ENCODE data around the gene USP12. TPM values are rescaled to one million over a fixed set of nuclear protein-coding genes. Genes with fewer than 3 reads are reported as not detected.

Gene USP12
- total and polyA plus RNA-seq, 2 experiments from 2014 or later, result 18.4 to 39.3 TPM

- no peaks in the 10 kb centered on the region; the same call in 2 of the 3 replicates for H3K36me3 Mint-ChIP-seq (ENCODE audit: low read depth)
- no peak overlapping the region for H3K27ac Mint-ChIP-seq
- H3K27me3 ChIP-seq (ENCODE audit: insufficient read depth), result no peaks in the 10 kb centered on the region
- H3K36me3 ChIP-seq (ENCODE audit: insufficient read depth), result no peaks in the 10 kb centered on the region
- ATAC-seq (no peak), DNase-seq (ENCODE audit: low spot score) (no peak)
- H3K4me1 ChIP-seq (ENCODE audit: insufficient read depth), result peaks cover 5% of the 10 kb centered on the region; the same call in 1 of the 2 replicates
- H3K9me2 ChIP-seq (ENCODE audit: insufficient read depth), result no peaks in the 10 kb centered on the region
- peaks cover 9% of the 10 kb centered on the region for H3K27me3 Mint-ChIP-seq (ENCODE audit: insufficient read depth, low read depth, poor library complexity)
- H3K27ac ChIP-seq (ENCODE audit: low read depth), result no peak overlapping the region
- H3K4me2 ChIP-seq, result no peak overlapping the region
- H3K9me3 Mint-ChIP-seq, result no peaks in the 10 kb centered on the region; the same call in 2 of the 3 replicates
- no peak overlapping the region for H3K4me3 Mint-ChIP-seq
- 0 out of 2 replicates have a peak, but pooled peaks cover 3% of the 10 kb centered on the region for H4K20me1 ChIP-seq (replicated peaks; ENCODE audit: insufficient read depth)
- peaks cover 21% of the 10 kb centered on the region for H3K4me1 Mint-ChIP-seq
- H3F3A ChIP-seq (replicated peaks; ENCODE audit: low read depth), result no peaks in the 10 kb centered on the region
- no peak overlapping the region for H3K4me3 ChIP-seq
- no peaks in the 10 kb centered on the region for H3K79me2 ChIP-seq (replicated peaks; ENCODE audit: insufficient read depth)
- TF ChIP-seq, protein P1, sequence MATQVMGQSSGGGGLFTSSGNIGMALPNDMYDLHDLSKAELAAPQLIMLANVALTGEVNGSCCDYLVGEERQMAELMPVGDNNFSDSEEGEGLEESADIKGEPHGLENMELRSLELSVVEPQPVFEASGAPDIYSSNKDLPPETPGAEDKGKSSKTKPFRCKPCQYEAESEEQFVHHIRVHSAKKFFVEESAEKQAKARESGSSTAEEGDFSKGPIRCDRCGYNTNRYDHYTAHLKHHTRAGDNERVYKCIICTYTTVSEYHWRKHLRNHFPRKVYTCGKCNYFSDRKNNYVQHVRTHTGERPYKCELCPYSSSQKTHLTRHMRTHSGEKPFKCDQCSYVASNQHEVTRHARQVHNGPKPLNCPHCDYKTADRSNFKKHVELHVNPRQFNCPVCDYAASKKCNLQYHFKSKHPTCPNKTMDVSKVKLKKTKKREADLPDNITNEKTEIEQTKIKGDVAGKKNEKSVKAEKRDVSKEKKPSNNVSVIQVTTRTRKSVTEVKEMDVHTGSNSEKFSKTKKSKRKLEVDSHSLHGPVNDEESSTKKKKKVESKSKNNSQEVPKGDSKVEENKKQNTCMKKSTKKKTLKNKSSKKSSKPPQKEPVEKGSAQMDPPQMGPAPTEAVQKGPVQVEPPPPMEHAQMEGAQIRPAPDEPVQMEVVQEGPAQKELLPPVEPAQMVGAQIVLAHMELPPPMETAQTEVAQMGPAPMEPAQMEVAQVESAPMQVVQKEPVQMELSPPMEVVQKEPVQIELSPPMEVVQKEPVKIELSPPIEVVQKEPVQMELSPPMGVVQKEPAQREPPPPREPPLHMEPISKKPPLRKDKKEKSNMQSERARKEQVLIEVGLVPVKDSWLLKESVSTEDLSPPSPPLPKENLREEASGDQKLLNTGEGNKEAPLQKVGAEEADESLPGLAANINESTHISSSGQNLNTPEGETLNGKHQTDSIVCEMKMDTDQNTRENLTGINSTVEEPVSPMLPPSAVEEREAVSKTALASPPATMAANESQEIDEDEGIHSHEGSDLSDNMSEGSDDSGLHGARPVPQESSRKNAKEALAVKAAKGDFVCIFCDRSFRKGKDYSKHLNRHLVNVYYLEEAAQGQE (IDR thresholded peaks at IDR 0.05; ENCODE audit: unreplicated experiment), result no peak
- no peak for TF ChIP-seq STAT1 (IDR thresholded peaks at IDR 0.05; ENCODE audit: unreplicated experiment)
- TF ChIP-seq JUNB (IDR thresholded peaks at IDR 0.05; ENCODE audit: unreplicated experiment), result no peak
- no peak overlapping the region for H2AFZ ChIP-seq
Measured at GRCh38 chr13:27044837-27045570, 126.6 kb downstream of the USP12 start.

GRCh38 chr13:27043013-27043412, 128.6 kb downstream of the USP12 start:
- no peaks in the 10 kb centered on the region for H3K79me2 ChIP-seq (replicated peaks; ENCODE audit: insufficient read depth)
- H3K4me3 Mint-ChIP-seq, result no peak overlapping the region
- H4K20me1 ChIP-seq (replicated peaks; ENCODE audit: insufficient read depth), result no peaks in the 10 kb centered on the region
- no peak overlapping the region for H3K4me3 ChIP-seq
- no peak overlapping the region for H3K27ac ChIP-seq (ENCODE audit: low read depth)
- no peaks in the 10 kb centered on the region for H3K27me3 ChIP-seq (ENCODE audit: insufficient read depth)
- no peaks in the 10 kb centered on the region for H3K9me2 ChIP-seq (ENCODE audit: insufficient read depth)
- no peak overlapping the region for H3K4me2 ChIP-seq
- no peaks in the 10 kb centered on the region; the same call in 2 of the 3 replicates for H3K9me3 Mint-ChIP-seq
- peak overlapping the region; percentile 12; the same call in 1 of the 2 replicates for H3K27ac Mint-ChIP-seq
- DNase-seq (ENCODE audit: low spot score) (peak; percentile 27), ATAC-seq (peak; percentile 33; the same call in 2 of the 3 replicates)
- no peaks in the 10 kb centered on the region for H3K36me3 ChIP-seq (ENCODE audit: insufficient read depth)
- H3K4me1 ChIP-seq (ENCODE audit: insufficient read depth), result peaks cover 5% of the 10 kb centered on the region; the same call in 1 of the 2 replicates
- H3K27me3 Mint-ChIP-seq (ENCODE audit: insufficient read depth, low read depth, poor library complexity), result peaks cover 9% of the 10 kb centered on the region
- H3K4me1 Mint-ChIP-seq, result peaks cover 21% of the 10 kb centered on the region
- no peaks in the 10 kb centered on the region; the same call in 2 of the 3 replicates for H3K36me3 Mint-ChIP-seq (ENCODE audit: low read depth)
- H2AFZ ChIP-seq, result no peak overlapping the region
- H3F3A ChIP-seq (replicated peaks; ENCODE audit: low read depth), result no peaks in the 10 kb centered on the region
- TF ChIP-seq ETS1 (IDR thresholded peaks at IDR 0.05) (no peak), POLR2AphosphoS5 (IDR thresholded peaks at IDR 0.05; ENCODE audit: low read depth) (no peak), EZH2phosphoT487 (IDR thresholded peaks at IDR 0.05; ENCODE audit: unreplicated experiment) (no peak), EZH2 (IDR thresholded peaks at IDR 0.05; ENCODE audit: low read depth, unreplicated experiment) (no peak)
- TF ChIP-seq, protein P2, sequence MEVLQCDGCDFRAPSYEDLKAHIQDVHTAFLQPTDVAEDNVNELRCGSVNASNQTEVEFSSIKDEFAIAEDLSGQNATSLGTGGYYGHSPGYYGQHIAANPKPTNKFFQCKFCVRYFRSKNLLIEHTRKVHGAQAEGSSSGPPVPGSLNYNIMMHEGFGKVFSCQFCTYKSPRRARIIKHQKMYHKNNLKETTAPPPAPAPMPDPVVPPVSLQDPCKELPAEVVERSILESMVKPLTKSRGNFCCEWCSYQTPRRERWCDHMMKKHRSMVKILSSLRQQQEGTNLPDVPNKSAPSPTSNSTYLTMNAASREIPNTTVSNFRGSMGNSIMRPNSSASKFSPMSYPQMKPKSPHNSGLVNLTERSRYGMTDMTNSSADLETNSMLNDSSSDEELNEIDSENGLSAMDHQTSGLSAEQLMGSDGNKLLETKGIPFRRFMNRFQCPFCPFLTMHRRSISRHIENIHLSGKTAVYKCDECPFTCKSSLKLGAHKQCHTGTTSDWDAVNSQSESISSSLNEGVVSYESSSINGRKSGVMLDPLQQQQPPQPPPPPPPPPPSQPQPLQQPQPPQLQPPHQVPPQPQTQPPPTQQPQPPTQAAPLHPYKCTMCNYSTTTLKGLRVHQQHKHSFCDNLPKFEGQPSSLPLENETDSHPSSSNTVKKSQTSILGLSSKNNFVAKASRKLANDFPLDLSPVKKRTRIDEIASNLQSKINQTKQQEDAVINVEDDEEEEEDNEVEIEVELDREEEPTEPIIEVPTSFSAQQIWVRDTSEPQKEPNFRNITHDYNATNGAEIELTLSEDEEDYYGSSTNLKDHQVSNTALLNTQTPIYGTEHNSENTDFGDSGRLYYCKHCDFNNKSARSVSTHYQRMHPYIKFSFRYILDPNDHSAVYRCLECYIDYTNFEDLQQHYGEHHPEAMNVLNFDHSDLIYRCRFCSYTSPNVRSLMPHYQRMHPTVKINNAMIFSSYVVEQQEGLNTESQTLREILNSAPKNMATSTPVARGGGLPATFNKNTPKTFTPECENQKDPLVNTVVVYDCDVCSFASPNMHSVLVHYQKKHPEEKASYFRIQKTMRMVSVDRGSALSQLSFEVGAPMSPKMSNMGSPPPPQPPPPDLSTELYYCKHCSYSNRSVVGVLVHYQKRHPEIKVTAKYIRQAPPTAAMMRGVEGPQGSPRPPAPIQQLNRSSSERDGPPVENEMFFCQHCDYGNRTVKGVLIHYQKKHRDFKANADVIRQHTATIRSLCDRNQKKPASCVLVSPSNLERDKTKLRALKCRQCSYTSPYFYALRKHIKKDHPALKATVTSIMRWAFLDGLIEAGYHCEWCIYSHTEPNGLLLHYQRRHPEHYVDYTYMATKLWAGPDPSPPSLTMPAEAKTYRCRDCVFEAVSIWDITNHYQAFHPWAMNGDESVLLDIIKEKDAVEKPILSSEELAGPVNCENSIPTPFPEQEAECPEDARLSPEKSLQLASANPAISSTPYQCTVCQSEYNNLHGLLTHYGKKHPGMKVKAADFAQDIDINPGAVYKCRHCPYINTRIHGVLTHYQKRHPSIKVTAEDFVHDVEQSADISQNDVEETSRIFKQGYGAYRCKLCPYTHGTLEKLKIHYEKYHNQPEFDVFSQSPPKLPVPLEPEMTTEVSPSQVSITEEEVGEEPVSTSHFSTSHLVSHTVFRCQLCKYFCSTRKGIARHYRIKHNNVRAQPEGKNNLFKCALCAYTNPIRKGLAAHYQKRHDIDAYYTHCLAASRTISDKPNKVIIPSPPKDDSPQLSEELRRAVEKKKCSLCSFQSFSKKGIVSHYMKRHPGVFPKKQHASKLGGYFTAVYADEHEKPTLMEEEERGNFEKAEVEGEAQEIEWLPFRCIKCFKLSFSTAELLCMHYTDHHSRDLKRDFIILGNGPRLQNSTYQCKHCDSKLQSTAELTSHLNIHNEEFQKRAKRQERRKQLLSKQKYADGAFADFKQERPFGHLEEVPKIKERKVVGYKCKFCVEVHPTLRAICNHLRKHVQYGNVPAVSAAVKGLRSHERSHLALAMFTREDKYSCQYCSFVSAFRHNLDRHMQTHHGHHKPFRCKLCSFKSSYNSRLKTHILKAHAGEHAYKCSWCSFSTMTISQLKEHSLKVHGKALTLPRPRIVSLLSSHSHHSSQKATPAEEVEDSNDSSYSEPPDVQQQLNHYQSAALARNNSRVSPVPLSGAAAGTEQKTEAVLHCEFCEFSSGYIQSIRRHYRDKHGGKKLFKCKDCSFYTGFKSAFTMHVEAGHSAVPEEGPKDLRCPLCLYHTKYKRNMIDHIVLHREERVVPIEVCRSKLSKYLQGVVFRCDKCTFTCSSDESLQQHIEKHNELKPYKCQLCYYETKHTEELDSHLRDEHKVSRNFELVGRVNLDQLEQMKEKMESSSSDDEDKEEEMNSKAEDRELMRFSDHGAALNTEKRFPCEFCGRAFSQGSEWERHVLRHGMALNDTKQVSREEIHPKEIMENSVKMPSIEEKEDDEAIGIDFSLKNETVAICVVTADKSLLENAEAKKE (CRISPR knock-in tag; IDR thresholded peaks at IDR 0.05), result no peak

Measured in GM23338 (cell line).